Iris pigment epithelial cell (primary cell): Measurements from ENCODE around the gene RIMBP2.

Experiments
- DNase-seq: peaks from one replicate; pipeline ENCODE4 v3.0.0-alpha.2; 2011; ENCODE audit warnings: low read depth

The RIMBP2 gene

DNA sequence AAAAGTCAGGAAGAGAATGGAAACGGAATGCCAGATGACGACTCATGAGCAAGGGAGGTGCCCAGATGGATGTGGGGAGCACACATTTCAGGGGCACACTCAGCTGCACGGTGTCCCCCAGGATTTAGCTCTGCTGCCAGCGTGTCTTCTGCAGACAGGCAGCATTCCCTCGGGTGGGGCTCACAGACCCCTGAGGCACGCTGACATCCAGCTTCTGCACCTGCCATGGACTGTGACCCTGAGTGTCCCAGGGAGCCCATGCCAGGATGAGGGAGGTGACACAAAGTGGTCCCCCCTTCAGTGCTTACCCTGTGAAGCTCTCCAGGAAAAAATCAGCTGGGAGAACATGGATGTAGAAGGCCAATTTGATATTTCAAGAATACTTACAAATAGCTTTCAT is 294.2 kb downstream of the RIMBP2 start:
- no peak for DNase-seq

DNA sequence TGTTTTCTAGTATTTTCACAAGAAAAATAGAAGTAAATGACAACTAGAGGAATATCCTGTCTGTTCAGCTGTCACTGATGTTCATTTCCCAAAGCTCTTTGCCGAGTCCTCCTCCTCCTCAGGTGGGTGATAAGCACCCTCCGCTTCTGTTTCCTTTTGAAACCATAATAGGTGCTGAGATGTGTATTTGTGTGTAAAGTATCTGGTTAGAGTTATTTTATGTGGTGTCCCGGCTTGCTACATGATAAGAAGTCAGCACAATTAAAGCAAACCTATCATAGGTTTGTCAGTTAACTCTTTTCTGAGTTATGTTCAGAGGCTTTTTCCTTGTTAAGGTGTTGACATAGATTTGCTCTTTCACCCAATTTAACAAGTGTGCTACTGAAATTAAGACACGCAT is 296.0 kb downstream of the RIMBP2 start:
- DNase-seq, result no peak

DNA sequence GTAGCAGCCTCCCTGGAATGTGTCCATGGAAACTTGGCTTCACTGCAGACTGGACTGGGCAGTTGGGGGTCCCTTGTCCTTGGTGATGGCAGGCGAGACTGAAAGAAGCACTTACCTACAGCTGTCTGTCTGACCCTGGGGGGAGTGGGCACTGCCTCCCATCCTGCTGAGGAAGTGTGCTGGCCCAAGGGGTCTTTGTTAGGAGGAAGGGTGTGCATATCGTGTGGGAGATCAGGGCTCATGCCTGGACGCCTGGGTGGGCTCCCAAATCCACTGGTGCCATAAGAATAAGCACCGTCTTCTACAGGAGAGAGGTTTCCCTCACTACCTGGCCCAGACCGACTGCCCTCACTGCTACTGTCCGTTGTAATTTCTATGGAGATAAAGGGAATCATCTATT is 297.0 kb downstream of the RIMBP2 start:
- no peak for DNase-seq

DNA sequence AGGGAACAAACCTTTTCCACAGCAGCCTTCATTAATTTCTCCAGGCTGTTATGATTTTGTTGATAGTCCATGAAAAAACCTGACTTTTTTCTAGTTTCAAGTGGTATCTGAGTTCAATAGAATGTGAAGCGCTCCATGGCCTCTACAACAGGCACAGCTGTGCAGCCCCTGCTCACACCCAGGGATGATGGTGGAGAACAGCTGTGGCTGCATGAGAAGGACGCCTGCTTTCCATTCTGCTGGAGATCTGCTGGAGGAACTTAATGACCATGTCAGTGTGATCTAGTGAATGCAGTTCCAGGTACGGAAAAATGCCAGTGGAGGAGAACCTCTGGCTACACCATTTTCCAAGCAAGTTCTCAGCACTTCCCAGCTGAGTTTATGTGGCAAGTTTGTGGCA is 297.8 kb downstream of the RIMBP2 start:
- no peak for DNase-seq

DNA sequence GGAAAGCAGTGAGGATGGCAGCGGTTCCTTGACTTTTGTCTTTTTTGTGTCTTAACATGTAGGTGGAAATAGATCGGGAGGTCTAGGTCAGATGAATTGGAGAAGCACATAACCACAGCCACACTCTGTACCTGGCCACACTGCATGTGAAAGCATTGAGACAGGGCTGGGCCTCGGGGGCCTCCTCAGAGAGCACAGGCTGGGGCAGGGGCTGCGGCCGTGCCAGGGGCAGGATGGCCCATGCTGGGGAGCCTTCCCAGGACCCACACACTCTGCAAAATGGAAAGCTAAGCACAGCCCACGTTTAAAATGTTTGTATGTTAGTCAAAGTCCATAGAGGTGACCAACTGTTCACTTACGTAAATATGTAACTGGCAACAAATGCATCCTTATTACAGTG is 301.7 kb downstream of the RIMBP2 start:
- DNase-seq, result no peak

DNA sequence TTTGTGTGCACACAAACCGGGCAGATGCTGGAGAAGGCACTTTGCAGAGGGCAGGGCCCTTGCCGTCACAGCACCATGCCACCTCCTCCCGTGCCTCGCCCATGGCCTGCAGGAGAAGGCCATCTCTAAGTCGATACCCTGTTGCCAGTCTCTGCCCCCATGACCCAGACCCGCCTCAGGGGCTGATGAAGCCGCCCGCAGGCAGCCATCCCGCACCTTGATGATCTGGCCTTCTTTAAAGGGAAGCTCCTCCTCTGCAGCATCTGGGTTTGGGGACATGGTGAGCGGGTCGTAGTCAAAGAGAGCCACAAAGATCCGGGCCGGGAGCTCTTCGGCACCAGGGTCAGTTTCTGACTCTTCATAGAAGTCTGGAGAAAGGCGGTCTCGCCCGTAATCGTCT is 302.2 kb downstream of the RIMBP2 start:
- no peak for DNase-seq

DNA sequence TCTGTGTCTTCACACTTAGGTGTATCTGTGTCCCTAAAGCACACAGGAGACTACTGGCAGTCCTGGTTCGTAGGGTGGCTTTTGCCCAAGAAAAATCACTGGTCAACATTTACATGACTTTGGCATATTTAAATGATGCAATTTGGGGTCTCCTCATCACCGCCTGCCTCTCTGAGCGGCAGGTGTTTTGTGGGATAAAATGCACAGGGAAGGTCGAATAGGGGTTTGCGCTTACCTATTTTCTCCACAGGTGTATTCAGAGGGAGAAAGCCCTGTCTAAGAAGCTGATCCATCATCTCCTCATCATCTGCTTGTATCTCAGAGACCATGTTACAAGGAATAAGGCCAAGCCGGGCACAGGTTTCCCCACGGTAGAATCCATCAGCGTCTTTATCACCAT is 303.7 kb downstream of the RIMBP2 start:
- DNase-seq, result no peak

DNA sequence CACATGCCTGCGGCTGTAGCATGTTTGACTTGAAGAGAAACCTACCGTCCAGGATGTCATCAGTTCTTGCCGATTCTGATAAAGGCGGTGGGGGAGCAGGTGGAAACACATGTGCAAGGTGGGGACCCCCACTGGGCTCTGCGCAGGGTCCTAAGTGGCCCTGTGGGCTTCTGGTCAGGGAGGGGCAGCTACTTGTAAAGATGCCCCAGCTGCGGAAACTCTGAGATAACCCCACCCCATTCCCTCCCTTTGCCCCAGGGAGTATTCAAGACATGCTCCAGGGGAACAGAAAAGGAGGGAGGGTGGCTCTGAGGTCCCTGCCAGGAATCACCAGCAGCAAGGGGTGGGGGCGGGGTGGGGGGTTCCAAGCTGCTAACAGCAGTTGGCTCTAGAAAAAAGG is 310.8 kb downstream of the RIMBP2 start:
- DNase-seq, result no peak

DNA sequence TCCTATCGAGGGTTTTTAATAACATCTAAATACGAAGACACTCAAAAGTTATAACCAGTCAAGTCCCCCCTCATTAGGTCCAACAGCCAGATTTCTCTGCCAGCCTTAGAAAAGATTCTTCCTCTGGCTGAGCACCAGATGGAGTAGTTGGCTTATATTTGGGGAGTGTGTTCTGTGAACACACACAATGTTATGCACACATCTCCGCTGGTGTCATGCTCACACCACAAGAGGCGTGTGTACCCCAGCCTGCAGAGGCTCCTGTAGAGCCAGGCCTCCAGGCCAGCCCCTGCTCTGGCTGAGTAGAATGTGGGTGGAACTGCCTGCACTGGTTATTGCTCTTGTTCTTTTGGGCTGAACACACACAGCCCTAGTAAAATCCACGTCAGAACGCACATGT is 314.4 kb downstream of the RIMBP2 start:
- peak; percentile 1 for DNase-seq

DNA sequence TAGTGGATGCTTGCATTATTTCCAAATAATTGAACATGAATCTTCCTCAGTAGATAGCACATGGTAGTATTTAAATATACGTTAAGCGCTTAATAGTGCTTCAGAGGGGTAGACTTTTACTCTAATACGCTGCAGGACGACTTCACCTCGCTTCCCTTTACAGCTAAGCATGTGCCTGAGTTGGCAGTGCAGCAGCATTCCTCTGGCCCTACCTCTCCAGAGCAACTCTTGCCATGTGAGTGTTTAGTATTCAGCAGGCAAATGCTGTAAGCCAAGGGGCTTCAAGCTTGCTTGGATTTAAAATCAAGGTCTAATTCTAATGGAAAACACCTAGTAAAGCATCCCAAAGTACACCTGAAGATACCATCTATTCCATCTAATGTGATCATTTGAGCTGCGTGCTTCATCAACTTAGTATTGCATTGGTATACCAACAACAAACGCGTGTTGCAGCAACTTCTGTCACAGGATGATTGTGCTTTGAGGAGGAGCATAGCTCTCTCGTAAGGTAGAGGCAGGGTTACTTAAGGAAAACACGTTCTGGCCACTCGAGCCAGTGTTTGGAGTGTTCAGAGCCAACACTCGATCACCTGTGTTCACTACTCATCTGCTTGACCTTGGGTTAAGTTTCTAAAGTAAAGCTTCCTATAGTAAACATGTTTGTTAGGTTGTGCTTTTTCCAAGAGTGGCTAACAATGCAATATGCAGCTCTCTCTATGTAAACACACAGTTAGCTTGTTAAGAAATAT is 317.8 kb downstream of the RIMBP2 start:
- DNase-seq, result no peak

DNA sequence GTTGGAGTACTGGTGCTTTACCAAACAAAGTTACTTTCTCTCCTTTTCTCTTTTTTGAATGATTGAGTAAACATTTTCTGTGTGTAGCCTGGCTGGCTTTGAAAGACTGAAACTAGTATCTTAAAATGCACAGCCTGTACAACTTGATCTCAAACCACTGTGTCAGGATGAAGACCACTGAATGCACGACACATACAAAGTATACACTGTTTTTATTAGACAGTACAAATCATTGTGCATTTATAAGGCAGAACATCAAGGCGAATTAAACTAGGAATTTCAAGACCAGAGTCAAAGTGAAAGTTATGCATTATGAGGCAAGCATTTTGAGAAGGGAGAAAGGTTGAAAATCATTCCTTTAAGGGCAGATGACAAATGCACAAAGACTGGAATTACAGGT is 319.4 kb downstream of the RIMBP2 start:
- no peak for DNase-seq

DNA sequence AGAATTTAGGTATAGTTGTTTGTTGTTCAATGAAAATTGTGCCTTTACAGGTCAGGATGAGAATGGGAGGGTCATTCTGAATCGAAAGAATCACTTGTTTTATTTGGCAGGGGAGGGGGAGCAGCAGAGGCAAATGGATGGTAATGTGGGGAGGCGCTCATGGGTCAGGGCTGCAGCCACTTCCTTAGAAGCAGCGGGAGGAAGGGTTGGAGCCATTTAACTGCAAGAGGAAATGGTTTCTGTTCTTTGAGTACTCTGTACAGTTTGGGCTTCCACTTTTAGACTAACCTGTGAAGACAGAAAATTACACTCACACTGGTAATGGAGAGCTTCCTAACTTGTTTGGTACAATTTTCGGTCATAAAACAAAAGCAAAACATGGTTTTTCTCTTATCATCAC is 321.2 kb downstream of the RIMBP2 start:
- no peak for DNase-seq

DNA sequence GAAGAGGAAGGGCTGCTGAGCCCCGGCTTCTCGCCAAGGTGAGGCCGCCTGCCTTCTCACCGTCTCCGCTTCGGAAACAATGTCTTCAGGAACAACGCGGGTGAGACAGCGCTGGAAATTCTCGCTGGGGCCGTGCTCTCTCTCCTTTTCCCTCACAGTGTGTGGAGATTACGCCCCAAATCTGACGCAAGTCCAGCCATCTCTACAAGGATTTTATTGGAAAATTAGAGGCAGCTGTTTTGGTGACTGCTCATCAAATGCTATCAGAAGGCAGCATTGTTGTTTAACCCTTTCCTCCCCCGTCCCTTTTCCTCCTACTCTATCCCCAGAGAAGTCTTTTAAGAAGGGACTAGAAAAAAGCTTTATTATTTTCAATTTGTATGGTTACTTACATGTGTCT is 324.9 kb downstream of the RIMBP2 start:
- DNase-seq, result no peak

DNA sequence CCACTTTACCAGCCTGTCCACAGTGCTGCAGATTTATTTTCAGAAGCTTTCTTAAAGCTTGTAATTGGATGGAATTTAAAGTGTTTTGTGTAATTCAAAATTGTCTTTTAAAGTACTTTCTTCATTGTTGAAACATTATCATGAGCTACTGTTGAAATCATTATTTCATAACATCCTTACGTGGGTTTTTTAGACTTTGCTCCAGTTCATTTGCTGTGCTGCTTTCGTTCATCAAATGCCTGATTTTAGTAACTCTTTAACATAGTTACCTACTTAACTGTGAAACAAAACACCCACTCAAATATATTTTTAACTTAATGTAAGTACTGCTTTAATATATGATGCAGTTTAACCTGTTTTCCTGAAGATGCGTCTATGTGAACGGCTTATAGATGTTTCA is 330.9 kb downstream of the RIMBP2 start:
- no peak for DNase-seq

DNA sequence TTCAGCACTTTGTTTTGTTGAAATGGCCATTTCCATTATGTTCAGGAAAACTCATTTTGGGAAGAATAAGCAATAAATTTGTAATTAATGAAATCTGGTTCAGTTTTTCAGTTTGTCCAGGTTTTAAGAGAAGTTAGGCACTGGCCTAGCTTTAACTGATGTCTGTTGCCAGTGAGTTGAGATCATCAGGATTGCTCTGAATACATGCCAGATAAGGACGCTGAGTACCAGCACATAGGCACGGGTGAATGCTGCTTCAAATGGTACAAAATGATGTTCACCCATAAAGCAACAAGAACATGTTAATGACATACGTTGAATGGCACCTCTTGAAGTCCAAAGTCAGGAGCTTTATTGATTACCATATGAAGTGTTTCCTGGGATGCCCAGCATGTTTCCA is 331.9 kb downstream of the RIMBP2 start:
- DNase-seq, result no peak

DNA sequence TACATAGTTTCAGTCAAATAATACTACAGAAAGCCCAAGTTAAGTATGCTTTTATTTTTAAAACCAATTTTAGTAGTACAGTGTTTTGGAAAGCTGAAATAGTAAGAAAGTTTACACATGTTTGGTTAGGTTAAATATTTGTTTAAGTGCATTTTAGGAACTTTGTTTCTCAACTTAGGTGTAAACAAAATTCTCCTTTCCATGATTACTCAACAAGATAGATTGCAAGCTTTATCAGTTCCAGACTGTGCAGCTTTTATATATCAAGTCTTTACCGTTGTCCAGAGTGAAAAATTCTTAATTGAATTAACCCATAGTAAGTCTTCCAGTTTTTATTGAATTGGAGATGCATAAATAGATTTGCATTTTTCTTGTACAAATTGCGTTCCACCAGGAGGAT is 333.3 kb downstream of the RIMBP2 start:
- DNase-seq, result no peak

DNA sequence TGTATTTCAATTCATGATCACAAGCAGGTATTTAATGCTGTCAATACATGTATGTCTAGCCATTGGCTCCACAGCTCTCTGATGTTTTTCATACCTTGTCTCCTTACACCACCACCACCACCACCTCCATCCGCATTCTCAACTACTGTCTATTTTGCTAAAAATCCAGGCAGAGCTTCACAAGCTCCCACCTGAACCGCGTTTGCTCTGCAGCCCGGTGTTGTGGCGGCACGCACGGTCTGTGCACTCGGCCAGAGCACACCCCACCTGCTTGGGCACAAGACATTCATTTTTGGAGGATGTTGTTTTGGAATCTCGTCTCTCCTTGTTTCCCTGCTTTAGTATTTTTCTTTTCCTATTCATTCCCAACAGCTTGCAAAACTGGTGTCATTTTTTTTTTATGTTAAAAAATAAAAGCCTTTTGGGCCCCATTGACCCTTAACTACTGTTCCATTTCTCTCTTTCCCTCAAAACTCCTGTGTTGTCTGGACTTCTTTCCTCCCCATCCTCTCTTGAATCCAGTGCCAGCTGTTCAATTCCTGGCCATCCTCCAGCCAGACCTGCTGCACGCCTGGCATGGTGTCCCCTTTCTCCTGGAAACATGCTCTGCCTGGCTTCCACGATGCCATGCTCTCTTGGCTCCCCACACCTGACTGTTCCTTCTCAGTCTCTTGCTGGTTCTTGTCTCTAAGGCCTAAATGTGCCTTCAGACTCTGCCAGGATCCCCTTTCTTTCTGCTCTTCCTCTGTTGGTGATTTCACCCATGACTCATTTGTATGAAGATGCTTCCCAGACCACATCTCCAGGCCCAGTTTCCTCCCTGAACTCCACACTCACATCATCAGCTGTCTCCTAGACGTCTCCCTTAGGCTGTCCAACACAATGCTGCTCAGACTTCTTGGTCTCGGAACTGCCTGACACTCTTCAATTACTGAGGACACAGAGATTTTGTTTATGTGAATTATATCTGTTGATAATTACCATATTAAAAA is 340.5 kb downstream of the RIMBP2 start:
- DNase-seq, result no peak

DNA sequence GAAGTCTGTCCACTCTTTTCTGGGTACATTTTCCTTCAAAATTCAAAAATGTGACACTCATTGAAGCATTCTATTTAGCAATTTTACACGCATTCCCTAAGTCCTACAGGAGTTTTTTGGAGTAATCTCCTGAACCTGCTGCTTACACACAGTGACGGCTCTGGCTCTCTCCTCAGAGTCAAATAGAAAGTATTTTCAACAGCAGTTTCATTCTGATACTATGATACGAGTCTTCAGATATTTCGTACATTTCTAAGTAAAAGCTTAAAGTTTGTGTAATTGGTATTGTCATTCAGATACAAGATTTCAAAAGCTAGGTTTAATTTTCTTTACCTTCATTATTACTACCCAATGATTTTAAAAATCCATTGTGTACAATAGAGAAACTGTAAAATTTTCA is 342.0 kb downstream of the RIMBP2 start:
- DNase-seq, result no peak

DNA sequence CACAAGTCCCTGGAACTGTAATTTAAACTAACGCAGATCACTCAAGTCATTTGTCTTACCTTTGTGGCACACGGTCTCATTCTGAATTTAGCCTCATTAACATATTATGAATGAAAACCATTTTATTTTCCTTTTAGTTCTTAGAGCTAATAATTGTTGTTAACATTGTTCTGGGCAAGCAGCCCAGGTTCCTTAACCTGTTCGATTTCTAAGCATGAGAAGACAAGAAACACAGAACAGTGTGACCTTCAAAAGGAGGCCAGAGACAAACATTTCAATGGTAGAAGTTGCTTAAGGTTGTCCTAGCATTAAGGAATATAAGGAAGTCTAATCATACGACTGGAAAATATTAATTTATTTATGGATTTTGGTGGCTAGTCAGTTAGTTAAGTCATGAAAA is 343.2 kb downstream of the RIMBP2 start:
- DNase-seq, result no peak

DNA sequence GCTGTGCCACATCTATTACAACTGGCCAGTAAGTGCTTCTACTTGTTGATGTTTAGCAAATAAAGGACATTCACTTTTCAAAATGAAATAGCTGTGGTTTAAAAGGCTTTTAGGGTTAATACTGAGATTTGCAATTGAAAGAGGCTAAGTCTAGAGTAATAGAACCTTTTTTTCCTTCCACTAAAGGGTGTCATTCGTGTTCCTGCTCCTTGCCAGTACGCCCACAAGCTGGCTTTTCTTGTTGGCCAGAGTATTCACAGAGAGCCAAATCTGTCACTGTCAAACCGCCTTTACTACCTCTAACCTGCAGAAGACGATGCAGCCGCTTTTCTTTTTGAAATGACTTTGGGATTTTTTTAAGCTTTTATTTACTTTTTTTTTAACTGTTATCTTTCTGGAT is 344.8 kb downstream of the RIMBP2 start:
- no peak for DNase-seq

DNA sequence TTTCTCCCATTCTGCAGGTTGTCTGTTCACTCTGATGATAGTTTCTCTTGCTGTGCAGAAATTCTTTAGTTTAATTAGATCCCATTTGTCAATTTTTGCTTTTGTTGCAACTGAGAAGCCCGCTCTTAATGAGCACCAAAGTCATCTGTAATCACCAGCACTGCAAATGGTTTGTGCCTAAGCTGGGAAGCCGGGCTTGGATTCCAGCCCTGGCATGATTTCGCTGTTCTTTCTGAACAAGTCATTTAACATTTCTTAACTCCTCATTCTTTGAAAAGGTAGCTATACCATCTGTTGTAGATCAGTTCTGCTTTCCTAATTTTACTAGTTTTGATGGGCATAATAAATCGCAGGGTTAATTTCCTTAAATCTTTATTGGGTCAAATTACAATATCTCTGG is 346.3 kb downstream of the RIMBP2 start:
- DNase-seq, result no peak

DNA sequence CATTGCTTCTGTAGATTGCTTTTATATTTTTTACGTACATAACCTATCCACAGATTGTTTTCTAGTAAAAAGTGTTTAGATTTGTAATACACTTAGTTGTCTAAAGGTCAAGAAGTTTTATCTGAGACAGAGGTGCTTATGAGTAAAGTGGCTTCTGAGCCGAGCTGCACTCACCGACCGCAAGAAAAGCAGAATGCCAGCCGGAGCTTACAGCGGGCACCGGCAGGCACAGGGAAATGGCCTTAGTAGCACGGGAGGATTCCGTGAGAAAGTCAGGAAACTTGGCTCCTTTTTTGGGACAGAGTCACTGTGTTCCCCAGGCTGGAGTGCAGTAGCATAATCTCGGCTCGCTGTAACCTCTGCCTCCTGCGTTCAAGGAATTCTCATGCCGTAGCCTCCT is 348.6 kb downstream of the RIMBP2 start:
- DNase-seq, result no peak

DNA sequence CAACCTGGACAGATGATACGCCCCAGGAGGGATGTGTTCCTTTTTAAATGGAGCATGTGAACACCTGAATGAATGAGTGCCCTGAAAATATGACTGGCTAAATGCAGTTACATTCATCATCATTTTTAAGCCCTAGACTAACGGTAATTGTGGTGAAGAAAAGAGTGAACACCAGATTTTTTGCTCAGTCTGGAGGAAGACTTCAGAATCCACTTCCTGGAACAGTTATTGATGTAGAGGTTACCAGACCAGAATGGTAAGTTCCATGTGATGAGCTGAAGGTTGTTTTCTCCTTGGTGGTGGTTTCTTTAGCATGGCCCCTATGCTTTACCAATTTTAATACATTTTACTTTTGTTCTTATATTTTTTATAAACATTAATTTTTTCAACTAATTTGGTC is 349.1 kb downstream of the RIMBP2 start:
- no peak for DNase-seq
